Psoas muscle (tissue), 8 donors: ENCODE results near the gene GDF15. TPM values are rescaled to one million over a fixed set of nuclear protein-coding genes. Genes with fewer than 3 reads are reported as not detected.

Experiments used
- ATAC-seq, 4 donors: fragments of 200-7000 bp; cut with Tn5 transposase; one replicate each; pipeline ENCODE4 v1.9.1; 2020; ENCODE audit warnings: moderate library complexity in 3 of 4, mild to moderate bottlenecking in 2 of 4
- DNase-seq, 2 donors: peaks; one replicate each; pipeline ENCODE4 v3.0.0-alpha.2; 2020
- H3K27ac ChIP-seq: fragments of 200-600 bp; one replicate; pipeline ENCODE4 v1.8.0; 2022
- H3K27me3 ChIP-seq, 3 donors: fragments of 200-600 bp in 1 of 3; one replicate each; pipeline versions ENCODE4 v1.6.1 to v1.8.0; 2013 to 2022; ENCODE audit warnings: low read length in 2 of 3, mild to moderate bottlenecking in 2 of 3, moderate library complexity in 1 of 3; ENCODE audit not compliant: insufficient read depth in 3 of 3
- H3K36me3 ChIP-seq, 2 donors: fragments of 200-600 bp in 1 of 2; one replicate each; pipeline versions ENCODE4 v1.6.1 to v1.8.0; 2013 to 2022; ENCODE audit warnings: low read depth in 1 of 2, mild to moderate bottlenecking in 1 of 2, moderate library complexity in 1 of 2; ENCODE audit not compliant: insufficient read depth in 1 of 2
- H3K4me1 ChIP-seq: fragments of 200-600 bp; one replicate; pipeline ENCODE4 v1.8.0; 2022
- H3K4me3 ChIP-seq: fragments of 200-600 bp; one replicate; pipeline ENCODE4 v1.8.0; 2022; ENCODE audit warnings: mild to moderate bottlenecking
- H3K9me3 ChIP-seq: fragments of 200-600 bp; one replicate; pipeline ENCODE4 v1.8.0; 2022
- WGBS, 3 donors: extraction: QIAGEN DNeasy Blood & Tissue Kit; methylation state at CpG; one replicate each; pipeline versions ENCODE4 v1.1.6 to v1.1.7; 2013; 5-methylcytosine and 5-hydroxymethylcytosine counted together
- intact Hi-C, 2 donors: fragments of 100-400 bp; cut with DNase I; formaldehyde crosslinking; loops; one replicate each; pipeline versions ENCODE4 v1.11.0 to v1.14.2; 2022
- polyA plus RNA-seq, 3 donors: library from polyadenylated mRNA; stranded (reverse); fragments of 200-250 nt; gene quantifications; one replicate each; pipeline ENCODE4 v1.2.3, GENCODE V29; 2013
- total RNA-seq, 4 donors: library from RNA; stranded (reverse); fragmentation: NEBNext Ultra II Directional in 2 of 4; extraction: Animal tissue kit (Norgen Biotek cat#: 25700) in 2 of 4; gene quantifications; one replicate each; pipeline versions ENCODE4 v1.2.1 to v1.2.4, GENCODE V29; 2021 to 2023
- TF ChIP-seq, protein P1 (sequence below): fragments of 200-600 bp; IDR thresholded peaks from one replicate; pipeline ENCODE4 v1.8.0; 2022; ENCODE audit warnings: antibody characterized with exemption
- donor health status: healthy with polysubstance abuse.
- donor health status: DM: no; HTN: no; CAD: no; lungs with moderate emphysema.
- donor health status: Bipolar disorder and iron deficiency.
- donor health status: healthy.
- donor health status: DM: yes; HTN: yes; CAD: no.
- donor health status: DM: no; HTN: no; CAD: no.
- donor health status: DM: no; HTN: no; CAD: no.
- donor health status: DM: yes; HTN: yes; CAD: no.

GDF15 gene
- total and polyA plus RNA-seq, 7 donors: 0.27 to 37.1 (median 0.99) TPM

DNA sequence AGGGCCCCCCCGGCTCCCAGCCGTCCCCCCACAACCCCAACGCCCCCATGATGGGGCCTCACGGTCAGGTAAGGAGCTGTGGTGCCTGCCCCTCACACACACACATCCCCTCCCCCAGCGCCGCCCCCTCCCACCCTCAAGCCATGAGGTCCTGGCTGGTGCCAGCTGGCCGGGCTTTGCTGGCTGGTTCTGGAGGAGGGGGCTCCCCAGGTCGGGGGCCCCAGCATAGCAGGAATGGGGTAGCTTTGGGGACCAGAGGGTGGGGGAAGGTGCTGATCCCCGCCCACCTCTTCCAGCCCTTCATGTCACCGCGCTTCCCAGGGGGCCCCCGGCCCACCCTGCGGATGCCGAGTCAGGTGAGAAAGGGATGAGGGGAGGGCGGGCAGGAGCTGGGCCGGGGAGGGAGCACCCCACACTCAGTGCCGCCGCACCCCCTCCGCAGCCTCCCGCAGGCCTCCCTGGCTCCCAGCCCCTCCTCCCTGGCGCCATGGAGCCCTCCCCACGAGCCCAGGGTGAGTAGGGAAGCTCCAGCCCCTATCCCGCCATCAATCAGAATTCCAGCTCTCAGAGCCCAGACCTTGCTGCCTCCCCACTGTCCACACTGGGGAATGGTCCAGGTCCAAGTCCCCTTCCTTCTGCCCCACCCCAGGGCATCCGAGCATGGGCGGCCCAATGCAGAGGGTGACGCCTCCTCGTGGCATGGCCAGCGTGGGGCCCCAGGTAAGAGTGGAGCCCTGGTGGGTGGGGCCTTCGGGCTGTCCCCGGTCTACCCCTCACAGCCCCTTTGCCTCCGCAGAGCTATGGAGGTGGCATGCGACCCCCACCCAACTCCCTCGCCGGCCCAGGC, 45.6 kb downstream of the GDF15 start:
- peaks cover 12% of the 10 kb centered on the region for H3K4me1 ChIP-seq
- ATAC-seq: no peak
- H3K27ac ChIP-seq: no peak overlapping the region

DNA sequence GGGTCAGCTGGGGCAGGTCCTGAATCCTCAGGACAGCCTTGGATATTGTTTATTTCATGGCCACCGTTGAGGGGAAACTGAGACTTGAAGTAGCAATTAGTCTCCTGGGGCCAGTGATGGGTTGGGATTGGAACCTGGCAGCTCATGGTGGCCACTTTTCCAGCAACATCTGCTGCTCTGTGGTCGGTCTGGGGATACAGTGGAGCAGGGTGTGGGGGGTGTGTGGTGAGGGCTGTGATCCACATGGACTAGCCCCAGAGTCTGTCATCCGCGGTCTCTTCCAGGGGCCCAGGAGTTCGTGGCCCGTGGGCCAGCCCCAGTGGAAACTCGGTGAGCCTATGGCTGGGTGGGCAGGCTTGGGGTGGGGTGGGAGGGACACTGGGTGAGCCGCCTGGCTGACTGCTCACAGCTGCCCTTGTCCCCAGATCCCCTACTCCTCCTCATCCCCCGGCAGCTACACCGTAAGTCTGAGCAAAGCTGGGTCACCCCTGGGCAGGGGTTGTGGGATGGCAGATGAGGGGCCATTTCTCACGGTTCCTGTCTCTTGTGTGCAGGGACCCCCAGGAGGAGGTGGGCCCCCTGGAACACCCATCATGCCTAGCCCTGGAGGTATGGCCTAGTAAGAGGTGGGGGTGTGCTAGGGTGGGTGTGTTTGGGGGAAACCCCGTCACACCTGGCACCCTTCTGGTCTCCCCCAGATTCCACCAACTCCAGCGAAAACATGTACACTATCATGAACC, 46.5 kb downstream of the GDF15 start:
- intact Hi-C loops: no loop called here
- TF ChIP-seq, protein P1, sequence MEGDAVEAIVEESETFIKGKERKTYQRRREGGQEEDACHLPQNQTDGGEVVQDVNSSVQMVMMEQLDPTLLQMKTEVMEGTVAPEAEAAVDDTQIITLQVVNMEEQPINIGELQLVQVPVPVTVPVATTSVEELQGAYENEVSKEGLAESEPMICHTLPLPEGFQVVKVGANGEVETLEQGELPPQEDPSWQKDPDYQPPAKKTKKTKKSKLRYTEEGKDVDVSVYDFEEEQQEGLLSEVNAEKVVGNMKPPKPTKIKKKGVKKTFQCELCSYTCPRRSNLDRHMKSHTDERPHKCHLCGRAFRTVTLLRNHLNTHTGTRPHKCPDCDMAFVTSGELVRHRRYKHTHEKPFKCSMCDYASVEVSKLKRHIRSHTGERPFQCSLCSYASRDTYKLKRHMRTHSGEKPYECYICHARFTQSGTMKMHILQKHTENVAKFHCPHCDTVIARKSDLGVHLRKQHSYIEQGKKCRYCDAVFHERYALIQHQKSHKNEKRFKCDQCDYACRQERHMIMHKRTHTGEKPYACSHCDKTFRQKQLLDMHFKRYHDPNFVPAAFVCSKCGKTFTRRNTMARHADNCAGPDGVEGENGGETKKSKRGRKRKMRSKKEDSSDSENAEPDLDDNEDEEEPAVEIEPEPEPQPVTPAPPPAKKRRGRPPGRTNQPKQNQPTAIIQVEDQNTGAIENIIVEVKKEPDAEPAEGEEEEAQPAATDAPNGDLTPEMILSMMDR: no peak
- H3K36me3 ChIP-seq: peaks cover 0 to 4% of the 10 kb centered on the region in 2 donors
- no peak for DNase-seq
- no peak for ATAC-seq
- H3K4me3 ChIP-seq: peak overlapping the region; percentile 52
- H3K27ac ChIP-seq: no peak overlapping the region
- peaks cover 0 to 5% (median 0%) of the 10 kb centered on the region in 3 donors for H3K27me3 ChIP-seq
- peaks cover 14% of the 10 kb centered on the region for H3K4me1 ChIP-seq
- H3K9me3 ChIP-seq: no peaks in the 10 kb centered on the region
- 76 to 84% (median 81%) methylated on average over 11 to 13 of the region's 13 CpGs for WGBS, 3 donors

More for the DNA sequence above, 45.6 kb downstream of the GDF15 start:
- Histone ChIP-seq H3K27me3 (peaks cover 0 to 5% (median 0%) of the 10 kb centered on the region in 3 donors), H3K36me3 (peaks cover 0 to 4% of the 10 kb centered on the region in 2 donors), H3K4me3 (no peak overlapping the region), H3K9me3 (no peaks in the 10 kb centered on the region)
- TF ChIP-seq, protein P1: no peak
- WGBS, 3 donors: 85 to 90% (median 90%) methylated on average over 25 to 34 of the region's 34 CpGs
- intact Hi-C loops: no loop called here
- no peak for DNase-seq

DNA sequence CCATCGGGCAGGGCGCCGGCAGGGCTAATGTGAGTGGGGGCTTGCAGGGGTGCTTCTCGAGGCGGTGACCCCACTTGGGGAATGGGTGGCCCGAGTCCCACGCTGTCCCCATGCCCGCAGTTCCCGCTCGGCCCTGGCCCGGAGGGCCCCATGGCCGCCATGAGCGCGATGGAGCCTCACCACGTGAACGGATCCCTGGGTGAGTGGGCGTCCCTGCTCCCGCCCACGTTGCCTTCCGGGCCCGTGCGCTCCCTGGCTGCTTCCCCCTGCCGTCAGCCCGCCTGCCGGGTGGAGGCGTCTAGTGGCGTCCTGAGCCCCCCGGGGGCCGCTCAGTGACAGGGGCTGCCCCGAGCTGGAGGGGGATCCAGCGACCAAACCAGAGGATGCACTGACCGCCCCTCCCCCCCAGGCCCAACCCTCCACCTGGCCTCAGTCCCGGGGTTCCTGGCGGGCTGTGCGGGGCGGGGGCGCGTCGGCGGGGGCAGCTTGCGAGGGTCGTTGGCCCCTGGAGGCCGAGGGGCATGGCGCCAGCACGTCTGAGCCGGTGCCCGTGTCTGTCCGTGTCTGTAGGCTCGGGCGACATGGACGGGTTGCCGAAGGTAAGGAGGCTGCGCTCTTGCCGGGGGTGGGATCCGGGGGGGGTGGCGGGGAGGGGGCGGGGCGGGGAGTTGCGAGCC, 47.2 kb downstream of the GDF15 start:
- H3K27ac ChIP-seq: no peak overlapping the region
- H3K36me3 ChIP-seq: peaks cover 0 to 1% of the 10 kb centered on the region in 2 donors
- TF ChIP-seq, protein P1: no peak
- peaks cover 0 to 5% (median 0%) of the 10 kb centered on the region in 3 donors for H3K27me3 ChIP-seq
- ATAC-seq (no peak), DNase-seq (peak in 1 of 2 donors; percentile 65)
- intact Hi-C loops: no loop called here
- H3K4me3 ChIP-seq: peak overlapping the region; percentile 52
- no peaks in the 10 kb centered on the region for H3K9me3 ChIP-seq
- WGBS, 3 donors: 19 to 31% (median 24%) methylated on average over 41 to 58 of the region's 59 CpGs
- peaks cover 21% of the 10 kb centered on the region for H3K4me1 ChIP-seq

DNA sequence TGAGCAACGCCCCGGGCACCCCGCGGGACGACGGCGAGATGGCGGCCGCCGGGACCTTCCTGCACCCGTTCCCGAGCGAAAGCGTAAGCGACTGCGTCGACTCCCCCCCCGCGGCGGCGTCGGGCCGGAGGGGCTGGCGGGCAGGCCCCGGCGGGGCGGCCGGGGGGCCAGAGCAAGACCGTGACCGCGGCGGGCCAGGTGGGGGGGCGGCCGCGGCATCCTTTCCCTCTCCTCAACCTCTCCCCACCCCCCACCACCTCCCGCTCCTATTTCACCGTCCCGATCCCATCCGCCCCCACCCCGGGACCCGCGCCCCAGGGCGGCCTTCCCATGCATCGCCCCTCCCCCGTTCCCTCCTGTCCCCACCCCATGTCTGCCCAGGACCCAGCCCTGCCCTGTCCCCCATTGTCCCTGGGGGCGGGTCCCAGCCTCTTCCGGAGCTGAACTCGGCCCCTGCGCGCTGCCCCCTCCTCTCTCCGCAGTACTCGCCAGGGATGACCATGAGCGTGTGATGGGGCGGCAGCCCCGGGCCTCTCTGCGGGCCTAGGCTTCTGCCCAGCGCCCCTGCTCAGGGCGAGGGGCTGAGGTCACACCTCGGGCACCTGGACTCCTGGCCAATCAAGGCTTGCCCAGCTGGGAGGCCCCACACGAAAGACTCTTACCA, 47.9 kb downstream of the GDF15 start:
- no peak for ATAC-seq
- WGBS, 3 donors: 14 to 52% (median 22%) methylated on average over 15 to 60 of the region's 60 CpGs
- Histone ChIP-seq H3K36me3 (no peaks in the 10 kb centered on the region), H3K9me3 (no peaks in the 10 kb centered on the region), H3K4me1 (peaks cover 23% of the 10 kb centered on the region), H3K27ac (no peak overlapping the region), H3K4me3 (peak overlapping the region; percentile 52), H3K27me3 (peaks cover 0 to 5% (median 1%) of the 10 kb centered on the region in 3 donors)
- intact Hi-C loops: no loop called here
- TF ChIP-seq, protein P1: no peak
- peak in 1 of 2 donors; percentile 60 for DNase-seq
